Endothelial cell of umbilical vein (primary cell): ENCODE measurements around the gene BACH2. TPM values are rescaled to one million over a fixed set of nuclear protein-coding genes. Genes with fewer than 3 reads are reported as not detected.

Experiments
- BruUV-seq: library from RNA; stranded (reverse); fragments of 400-500 nt; replicated peaks from 2 replicates; lab custom pipeline; 2021; lab: Mats Ljungman, UMichigan
- CTCF ChIA-PET: fragments of 300-600, 350-600 bp; sonication (Branson Sonifier 250); formaldehyde crosslinking; loops from one replicate; lab custom pipeline; 2021; ENCODE audit warnings: antibody characterized with exemption, inconsistent platforms; lab: Charles Lee
- POLR2A ChIA-PET: fragments of 300-600, 350-600 bp; sonication (Branson Sonifier 250); formaldehyde crosslinking; loops from one replicate; lab custom pipeline; 2021; ENCODE audit warnings: antibody characterized with exemption, inconsistent platforms; lab: Charles Lee
- DNase-seq: peaks from one replicate; pipeline ENCODE4 v3.0.0-alpha.2; 2011; ENCODE audit warnings: low read depth, low spot score
- FAIRE-seq: peaks from 2 replicates; lab custom pipeline; 2011; peaks lifted over from hg19 to GRCh38; lab: Jason Lieb, UNC
- H2AFZ ChIP-seq: 2 replicates; pipeline ENCODE4 v1.6.0; 2012; ENCODE audit warnings: low read depth, low read length, control low read depth, inconsistent platforms
- H3K27ac ChIP-seq: 2 replicates; pipeline ENCODE4 v1.5.1; 2011; ENCODE audit warnings: low read depth, mild to moderate bottlenecking, control low read depth, low read length, moderate library complexity; ENCODE audit not compliant: insufficient read depth
- H3K27me3 ChIP-seq, 2 experiments: 2 replicates each; pipeline versions ENCODE4 v1.6.0 to v1.6.1; 2011; ENCODE audit warnings: low read length in 2 of 2, mixed read lengths in 1 of 2; ENCODE audit not compliant: control insufficient read depth in 2 of 2, insufficient read depth in 2 of 2
- H3K36me3 ChIP-seq, 2 experiments: 2 replicates in 1 of 2; 3 replicates in 1 of 2; pipeline ENCODE4 v1.5.1; 2011; ENCODE audit warnings: low read length in 2 of 2, mild to moderate bottlenecking in 1 of 2, moderate library complexity in 1 of 2; ENCODE audit not compliant: control insufficient read depth in 2 of 2, insufficient read depth in 2 of 2; ENCODE audit errors: extremely low read depth in 1 of 2
- H3K4me1 ChIP-seq: 3 replicates; pipeline ENCODE4 v1.5.1; 2011; ENCODE audit warnings: mild to moderate bottlenecking, low read length; ENCODE audit not compliant: control insufficient read depth, insufficient read depth; ENCODE audit errors: extremely low read depth
- H3K4me2 ChIP-seq: 2 replicates; pipeline ENCODE4 v1.6.1; 2011; ENCODE audit warnings: low read length, control low read depth, mixed read lengths; ENCODE audit not compliant: insufficient read depth
- H3K4me3 ChIP-seq, 3 experiments: fragments of 200-600 bp in 1 of 3; sonication (generic), shearing (Covaris generic) in 1 of 3; replicated peaks in 1 of 3; 2 replicates each; pipeline ENCODE4 v1.5.1; 2011 to 2016; ENCODE audit warnings: control low read depth in 3 of 3, low read length in 3 of 3, mild to moderate bottlenecking in 2 of 3, inconsistent platforms in 1 of 3, low read depth in 1 of 3, moderate library complexity in 1 of 3; ENCODE audit not compliant: insufficient read depth in 1 of 3
- H3K79me2 ChIP-seq: 2 replicates; pipeline ENCODE4 v1.6.0; 2012; ENCODE audit warnings: low read length, inconsistent platforms; ENCODE audit not compliant: control insufficient read depth, insufficient read depth
- H3K9ac ChIP-seq: replicated peaks from 2 replicates; pipeline ENCODE3; 2011; ENCODE audit warnings: low read length, control low read depth; ENCODE audit not compliant: insufficient read depth; ENCODE audit errors: extremely low read depth
- H3K9me1 ChIP-seq: replicated peaks from 3 replicates; pipeline ENCODE4 v1.6.0; 2011; ENCODE audit warnings: mild to moderate bottlenecking, low read length; ENCODE audit not compliant: control insufficient read depth, insufficient read depth; ENCODE audit errors: extremely low read depth
- H3K9me3 ChIP-seq: replicated peaks from 2 replicates; pipeline ENCODE4 v1.5.1; 2012; ENCODE audit warnings: low read length, inconsistent platforms; ENCODE audit not compliant: control insufficient read depth, insufficient read depth
- H4K20me1 ChIP-seq: replicated peaks from 2 replicates; pipeline ENCODE3; 2011; ENCODE audit warnings: mild to moderate bottlenecking, low read length; ENCODE audit not compliant: control insufficient read depth, insufficient read depth; ENCODE audit errors: extremely low read depth
- FOS ChIP-seq: IDR thresholded peaks from 2 replicates; pipeline ENCODE4 v1.6.1; 2011; ENCODE audit warnings: mild to moderate bottlenecking, low read length, moderate library complexity, borderline replicate concordance; ENCODE audit not compliant: insufficient read depth
- GATA2 ChIP-seq: IDR thresholded peaks from 2 replicates; pipeline ENCODE4 v1.7.0; 2011; ENCODE audit warnings: low read depth, mild to moderate bottlenecking, moderate library complexity, mixed read lengths, low read length; ENCODE audit not compliant: insufficient read length, insufficient read depth
- JUN ChIP-seq: IDR thresholded peaks from 2 replicates; pipeline ENCODE4 v1.6.1; 2011; ENCODE audit warnings: borderline replicate concordance, low read depth; ENCODE audit not compliant: insufficient read length, insufficient read depth
- MYC ChIP-seq: IDR thresholded peaks from one replicate; pipeline ENCODE4 v1.6.1; 2011; ENCODE audit warnings: mild to moderate bottlenecking, low read depth, low read length
- POLR2A ChIP-seq: IDR thresholded peaks from 2 replicates; pipeline ENCODE4 v1.6.1; 2012; ENCODE audit warnings: low read depth, mild to moderate bottlenecking, control low read depth, low read length
- dilution Hi-C: fragments of 300-500 bp; cut with MboI; formaldehyde crosslinking; loops from one replicate; pipeline ENCODE4 v1.15.0; 2019; ENCODE audit warnings: low sequenced_read_pairs; ENCODE audit not compliant: extremely low pct_ligation_motif_present
- intact Hi-C: fragments of 100-400 bp; cut with micrococcal nuclease; formaldehyde crosslinking; loops from one replicate; pipeline ENCODE4 v1.10.0; 2022
- polyA plus RNA-seq, 4 experiments: library from polyadenylated mRNA; depleted of rRNA in 3 of 4; stranded (reverse) in 3 of 4; unstranded in 1 of 4; fragments of >200 nt; gene quantifications; 2 replicates each; pipeline versions ENCODE4 v1.2.1 to v1.2.3, GENCODE V29; 2011 to 2012; ENCODE audit warnings: missing spikeins in 1 of 4
- total RNA-seq: library from RNA; stranded (reverse); gene quantifications from 2 replicates; pipeline ENCODE4 v1.2.3, GENCODE V29; 2021
- TF ChIP-seq, protein P1 (sequence below): IDR thresholded peaks from 2 replicates; pipeline ENCODE4 v1.6.1; 2011; ENCODE audit not compliant: insufficient read depth, insufficient read length
- TF ChIP-seq, protein P2 (sequence below), 2 donors: IDR thresholded peaks; 1 replicate in 1 of 2; 2 replicates in 1 of 2; pipeline ENCODE4 v1.5.1; 2011; ENCODE audit warnings: low read length in 2 of 2, mild to moderate bottlenecking in 2 of 2, moderate library complexity in 2 of 2, control low read depth in 1 of 2, inconsistent platforms in 1 of 2, low read depth in 1 of 2; ENCODE audit not compliant: insufficient read depth in 1 of 2; ENCODE audit errors: extremely low read depth in 1 of 2

Gene BACH2
- total and polyA plus RNA-seq, 2 donors (not counting 3 experiments of a cell fraction or from before 2014, with no cell fraction given), result 1.7 to 5.6 TPM

DNA sequence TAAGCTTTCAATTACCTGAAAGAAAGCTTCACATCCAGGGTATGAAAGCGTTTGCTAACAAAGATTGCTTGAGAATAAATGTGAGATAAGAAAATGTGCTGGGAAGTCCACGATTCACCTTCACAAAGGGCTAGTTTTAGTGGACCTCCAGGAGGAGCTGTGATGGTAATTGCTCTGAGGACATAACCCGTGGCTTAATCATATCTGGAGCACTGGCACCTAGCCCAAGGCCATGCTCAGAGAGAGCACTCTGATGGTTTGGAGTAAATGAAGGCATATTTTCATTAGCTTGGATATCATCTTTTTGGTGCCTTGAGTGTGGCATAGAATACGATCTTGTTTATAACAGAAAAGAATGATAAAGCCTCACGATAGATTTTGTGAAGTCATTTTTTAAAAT, 46.9 kb upstream of the BACH2 start:
- FAIRE-seq, result no peak
- no peaks in the 10 kb centered on the region for H3K9me1 ChIP-seq
- no peaks in the 10 kb centered on the region for H4K20me1 ChIP-seq
- DNase-seq, result no peak
- H3K9ac ChIP-seq, result no peak overlapping the region
- H3K4me2 ChIP-seq, result no peak overlapping the region
- no peaks in the 10 kb centered on the region for H3K9me3 ChIP-seq
- intact Hi-C loops, result no loop called here
- ChIA-PET CTCF (interaction anchor here (0.8 to 1.8 kb wide), 5 partner anchors 8 to 135 kb away, joined by 3 to 7 read pairs (median 3); no protein-coding TSS in a partner anchor), POLR2A (no interaction called here)
- H3K4me3 ChIP-seq, result no peak overlapping the region
- no peak overlapping the region for H2AFZ ChIP-seq
- TF ChIP-seq JUN (no peak), POLR2A (no peak), FOS (no peak), MYC (no peak), GATA2 (no peak)
- TF ChIP-seq, protein P1, sequence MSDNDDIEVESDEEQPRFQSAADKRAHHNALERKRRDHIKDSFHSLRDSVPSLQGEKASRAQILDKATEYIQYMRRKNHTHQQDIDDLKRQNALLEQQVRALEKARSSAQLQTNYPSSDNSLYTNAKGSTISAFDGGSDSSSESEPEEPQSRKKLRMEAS, result no peak
- TF ChIP-seq, protein P2, sequence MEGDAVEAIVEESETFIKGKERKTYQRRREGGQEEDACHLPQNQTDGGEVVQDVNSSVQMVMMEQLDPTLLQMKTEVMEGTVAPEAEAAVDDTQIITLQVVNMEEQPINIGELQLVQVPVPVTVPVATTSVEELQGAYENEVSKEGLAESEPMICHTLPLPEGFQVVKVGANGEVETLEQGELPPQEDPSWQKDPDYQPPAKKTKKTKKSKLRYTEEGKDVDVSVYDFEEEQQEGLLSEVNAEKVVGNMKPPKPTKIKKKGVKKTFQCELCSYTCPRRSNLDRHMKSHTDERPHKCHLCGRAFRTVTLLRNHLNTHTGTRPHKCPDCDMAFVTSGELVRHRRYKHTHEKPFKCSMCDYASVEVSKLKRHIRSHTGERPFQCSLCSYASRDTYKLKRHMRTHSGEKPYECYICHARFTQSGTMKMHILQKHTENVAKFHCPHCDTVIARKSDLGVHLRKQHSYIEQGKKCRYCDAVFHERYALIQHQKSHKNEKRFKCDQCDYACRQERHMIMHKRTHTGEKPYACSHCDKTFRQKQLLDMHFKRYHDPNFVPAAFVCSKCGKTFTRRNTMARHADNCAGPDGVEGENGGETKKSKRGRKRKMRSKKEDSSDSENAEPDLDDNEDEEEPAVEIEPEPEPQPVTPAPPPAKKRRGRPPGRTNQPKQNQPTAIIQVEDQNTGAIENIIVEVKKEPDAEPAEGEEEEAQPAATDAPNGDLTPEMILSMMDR (IDR thresholded peaks at IDR 0.05; ENCODE audit: extremely low read depth in 1 of 2, insufficient read depth in 1 of 2, low read depth in 1 of 2, low read length in 2 of 2), result no peak
- H3K4me1 ChIP-seq, result no peaks in the 10 kb centered on the region
- peaks cover 12 to 14% of the 10 kb centered on the region in 2 experiments for H3K27me3 ChIP-seq
- no TSS peak for BruUV-seq
- H3K79me2 ChIP-seq, result no peaks in the 10 kb centered on the region
- H3K27ac ChIP-seq, result no peak overlapping the region
- dilution Hi-C loops, result no loop called here
- H3K36me3 ChIP-seq, result no peaks in the 10 kb centered on the region
